GM12878 (cell line): ENCODE results near the gene C8G. TPM values are rescaled to one million over a fixed set of nuclear protein-coding genes. Genes with fewer than 3 reads are reported as not detected.

Experiments used
- ATAC-seq: fragments of 200-7000 bp; cut with Tn5 transposase; 3 replicates; pipeline ENCODE4 v1.9.1; 2020; ENCODE audit warnings: mild to moderate bottlenecking, moderate library complexity
- BruUV-seq: library from RNA; stranded (reverse); fragments of 400-500 nt; replicated peaks from 2 replicates; lab custom pipeline; 2021; lab: Mats Ljungman, UMichigan
- CTCF ChIA-PET: fragments of 300-600 bp; sonication (Branson Sonifier 250); formaldehyde crosslinking; extraction: SDS; loops from one replicate; lab custom pipeline; 2021; ENCODE audit warnings: inconsistent platforms; lab: Yijun Ruan, JAX
- POLR2A ChIA-PET: fragments of 350-600 bp; formaldehyde crosslinking; extraction: SDS; loops from one replicate; lab custom pipeline; 2021; ENCODE audit warnings: inconsistent platforms; lab: Charles Lee
- RAD21 ChIA-PET: fragments of 300-600 bp; sonication (Branson Sonifier 250); formaldehyde crosslinking; loops from one replicate; lab custom pipeline; 2023; ENCODE audit warnings: antibody characterized with exemption; ENCODE audit not compliant: unreplicated experiment; lab: Charles Lee
- SMC1A ChIA-PET: fragments of 300-600 bp; sonication (Branson Sonifier 250); formaldehyde crosslinking; loops from one replicate; lab custom pipeline; 2023; ENCODE audit not compliant: unreplicated experiment, uncharacterized antibody; lab: Charles Lee
- DNase-seq: peaks from one replicate; pipeline ENCODE4 v3.0.0-alpha.2; 2011; ENCODE audit warnings: low read depth, low spot score
- FAIRE-seq: peaks from 3 replicates; lab custom pipeline; 2011; peaks lifted over from hg19 to GRCh38; lab: Jason Lieb, UNC
- H2AFZ ChIP-seq: 2 replicates; pipeline ENCODE4 v1.6.0; 2011; ENCODE audit warnings: low read depth, low read length, control low read depth; ENCODE audit not compliant: control insufficient read depth
- H3K27ac ChIP-seq: 2 replicates; pipeline ENCODE4 v1.5.1; 2011; ENCODE audit warnings: control low read depth; ENCODE audit not compliant: control insufficient read depth, insufficient read depth
- H3K27me3 ChIP-seq, 2 experiments: replicated peaks in 1 of 2; 2 replicates each; pipeline versions ENCODE4 v1.6.0 to v1.6.1; 2011; ENCODE audit warnings: low read length in 1 of 2; ENCODE audit not compliant: control insufficient read depth in 2 of 2, insufficient read depth in 2 of 2
- H3K36me3 ChIP-seq, 2 experiments: 2 replicates each; pipeline ENCODE4 v1.5.1; 2011; ENCODE audit warnings: low read length in 1 of 2; ENCODE audit not compliant: control insufficient read depth in 2 of 2, insufficient read depth in 2 of 2
- H3K4me1 ChIP-seq: 2 replicates; pipeline ENCODE4 v1.6.1; 2011; ENCODE audit warnings: mild to moderate bottlenecking, low read length, moderate library complexity, mixed read lengths; ENCODE audit not compliant: control insufficient read depth, insufficient read depth
- H3K4me2 ChIP-seq: 2 replicates; pipeline ENCODE4 v1.6.0; 2011; ENCODE audit warnings: control low read depth; ENCODE audit not compliant: control insufficient read depth, insufficient read depth
- H3K4me3 ChIP-seq: fragments of 200-600 bp; sonication (generic); 2 replicates; pipeline ENCODE4 v1.5.1; 2016
- H3K79me2 ChIP-seq: 2 replicates; pipeline ENCODE4 v1.6.0; 2011; ENCODE audit warnings: low read length; ENCODE audit not compliant: control insufficient read depth, insufficient read depth
- H3K9ac ChIP-seq: 2 replicates; pipeline ENCODE4 v1.8.0; 2011; ENCODE audit warnings: low read length, control low read depth, mixed read lengths; ENCODE audit not compliant: control insufficient read depth, insufficient read depth
- H3K9me3 ChIP-seq: replicated peaks from 3 replicates; pipeline ENCODE4 v1.5.1; 2011; ENCODE audit warnings: mild to moderate bottlenecking, low read length; ENCODE audit not compliant: control insufficient read depth, insufficient read depth
- H4K20me1 ChIP-seq: 2 replicates; pipeline ENCODE4 v1.6.0; 2011; ENCODE audit not compliant: control insufficient read depth, insufficient read depth
- EP300 ChIP-seq, 2 experiments: fragments of 150-350 bp in 1 of 2; IDR thresholded peaks; 2 replicates each; pipeline ENCODE4 v1.6.1; 2011 to 2012; ENCODE audit warnings: low read depth in 2 of 2, low read length in 2 of 2, borderline replicate concordance in 1 of 2, improper control_type of control experiment in 1 of 2, inconsistent platforms in 1 of 2; ENCODE audit not compliant: control insufficient read depth in 1 of 2
- HDAC6 ChIP-seq: fragments of 200-600 bp; sonication (generic); IDR thresholded peaks from one replicate; pipeline ENCODE4 v1.8.0; 2017; ENCODE audit warnings: antibody characterized with exemption; ENCODE audit not compliant: unreplicated experiment
- POU2F2 ChIP-seq: IDR thresholded peaks from 3 replicates; pipeline ENCODE4 v1.6.1; 2011; ENCODE audit warnings: low read depth, mild to moderate bottlenecking, low read length, borderline replicate concordance
- RAD51 ChIP-seq: fragments of 450-650 bp; IDR thresholded peaks from 2 replicates; pipeline ENCODE4 v1.6.1; 2016; ENCODE audit warnings: moderate library complexity, mild to moderate bottlenecking, inconsistent platforms
- SUZ12 ChIP-seq: fragments of 200-600 bp; sonication (generic); IDR thresholded peaks from one replicate; pipeline ENCODE4 v1.6.1; 2018; ENCODE audit warnings: antibody characterized with exemption, mild to moderate bottlenecking; ENCODE audit not compliant: unreplicated experiment
- TCF12 ChIP-seq: IDR thresholded peaks from 2 replicates; pipeline ENCODE4 v1.6.1; 2011; ENCODE audit warnings: low read depth, mild to moderate bottlenecking, low read length
- WGBS: methylation state at CpG from one replicate; pipeline ENCODE4 v1.1.6; 2016; ENCODE audit warnings: low lambda C conversion rate; ENCODE audit not compliant: insufficient replicate concordance, insufficient coverage; ENCODE audit errors: missing lambda C conversion rate; 5-methylcytosine and 5-hydroxymethylcytosine counted together
- in situ Hi-C: fragments of 300-500 bp; cut with MboI; formaldehyde crosslinking; loops from 9 replicates; pipeline ENCODE4 v1.14.3; 2018; ENCODE audit warnings: mixed read lengths
- intact Hi-C: fragments of 100-400 bp; cut with micrococcal nuclease; formaldehyde crosslinking; loops from one replicate; pipeline ENCODE4 v1.14.2; 2022; ENCODE audit not compliant: unreplicated experiment
- polyA plus RNA-seq, 11 experiments: library from polyadenylated mRNA; depleted of rRNA in 4 of 11; unstranded in 6 of 11; stranded (reverse) in 5 of 11; fragments of >200 nt; fragmentation: Nextera tagmentation in 4 of 11; fragmentation: Illumina TruSeq in 1 of 11; extraction: Ambion mirVana in 4 of 11; extraction: Trizol in 1 of 11; gene quantifications; 1 replicate in 1 of 11; 2 replicates in 10 of 11; pipeline versions ENCODE4 v1.2.1 to v1.2.3, GENCODE V29; 2011 to 2016; ENCODE audit warnings: inconsistent platforms in 2 of 11, missing spikeins in 2 of 11, low read depth in 1 of 11
- total RNA-seq, 4 experiments: library from RNA; depleted of rRNA in 3 of 4; stranded (reverse); fragments of >200 nt in 3 of 4; fragmentation: Illumina TruSeq in 1 of 4; extraction: Trizol in 1 of 4; gene quantifications; 2 replicates each; pipeline versions ENCODE4 v1.2.1 to v1.2.3, GENCODE V29; 2013 to 2021
- TF ChIP-seq, protein P1 (sequence below): fragments of 450-650 bp; conservative IDR thresholded peaks from 2 replicates; pipeline ENCODE4 v1.6.1; 2017; ENCODE audit warnings: mild to moderate bottlenecking, moderate library complexity

C8G gene
- total and polyA plus RNA-seq, 10 of the 15 experiments (the other 5 are each of a cell fraction or from before 2014, with no cell fraction given) = 0.26 to 0.69 (median 0.50) TPM; not detected in 7

DNA sequence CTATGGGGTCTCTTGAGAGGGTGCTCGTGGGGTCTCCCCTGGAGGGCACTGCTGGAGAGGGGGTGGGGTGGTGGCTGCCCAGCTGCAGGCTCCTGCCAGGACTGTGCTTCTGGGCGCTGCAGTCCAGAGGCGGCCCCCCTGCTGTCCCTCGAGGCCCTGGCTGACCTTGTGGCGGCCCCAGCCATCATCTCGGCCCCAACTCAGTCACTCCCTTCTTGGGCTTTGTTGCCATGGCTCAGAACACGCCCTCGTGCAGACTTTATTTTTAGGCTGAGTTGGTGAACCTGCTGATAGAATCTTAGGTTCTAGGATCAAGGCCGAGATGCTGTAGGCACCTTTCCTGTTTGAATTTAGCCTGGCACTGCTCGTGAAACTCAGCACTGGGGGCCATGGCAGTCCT is 23.3 kb upstream of the C8G start:
- H3K9me3 ChIP-seq = no peaks in the 10 kb centered on the region
- POLR2A ChIA-PET = interaction anchor here (0.9 kb wide), 1 partner anchor 20 kb away, joined by 4 read pairs; no protein-coding TSS in a partner anchor
- in situ Hi-C loops = no loop called here
- no peak for TF ChIP-seq SUZ12
- TF ChIP-seq RAD51 = no peak
- no peak for TF ChIP-seq POU2F2
- TF ChIP-seq HDAC6 = no peak
- no peak for TF ChIP-seq TCF12
- TF ChIP-seq, protein P1, sequence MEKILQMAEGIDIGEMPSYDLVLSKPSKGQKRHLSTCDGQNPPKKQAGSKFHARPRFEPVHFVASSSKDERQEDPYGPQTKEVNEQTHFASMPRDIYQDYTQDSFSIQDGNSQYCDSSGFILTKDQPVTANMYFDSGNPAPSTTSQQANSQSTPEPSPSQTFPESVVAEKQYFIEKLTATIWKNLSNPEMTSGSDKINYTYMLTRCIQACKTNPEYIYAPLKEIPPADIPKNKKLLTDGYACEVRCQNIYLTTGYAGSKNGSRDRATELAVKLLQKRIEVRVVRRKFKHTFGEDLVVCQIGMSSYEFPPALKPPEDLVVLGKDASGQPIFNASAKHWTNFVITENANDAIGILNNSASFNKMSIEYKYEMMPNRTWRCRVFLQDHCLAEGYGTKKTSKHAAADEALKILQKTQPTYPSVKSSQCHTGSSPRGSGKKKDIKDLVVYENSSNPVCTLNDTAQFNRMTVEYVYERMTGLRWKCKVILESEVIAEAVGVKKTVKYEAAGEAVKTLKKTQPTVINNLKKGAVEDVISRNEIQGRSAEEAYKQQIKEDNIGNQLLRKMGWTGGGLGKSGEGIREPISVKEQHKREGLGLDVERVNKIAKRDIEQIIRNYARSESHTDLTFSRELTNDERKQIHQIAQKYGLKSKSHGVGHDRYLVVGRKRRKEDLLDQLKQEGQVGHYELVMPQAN = no peak
- TF ChIP-seq EP300 (IDR thresholded peaks at IDR 0.05; ENCODE audit: borderline replicate concordance in 1 of 2, control insufficient read depth in 1 of 2, low read depth in 2 of 2, low read length in 2 of 2) = no peak
- TF ChIP-seq, all 136 proteins: peak for 0
- H3K79me2 ChIP-seq = no peaks in the 10 kb centered on the region
- FAIRE-seq (no peak), ATAC-seq (no peak), DNase-seq (no peak)
- H3K27me3 ChIP-seq = no peaks in the 10 kb centered on the region
- intact Hi-C loops = no loop called here
- no peak overlapping the region for H3K27ac ChIP-seq
- H3K4me1 ChIP-seq = no peaks in the 10 kb centered on the region
- H4K20me1 ChIP-seq = no peaks in the 10 kb centered on the region
- ChIA-PET CTCF (no interaction called here), SMC1A (no interaction called here), RAD21 (no interaction called here)
- H2AFZ ChIP-seq = no peak overlapping the region
- BruUV-seq = no TSS peak
- 89% methylated on average over 10 of the region's 10 CpGs for WGBS
- H3K4me3 ChIP-seq = no peak overlapping the region
- peaks cover 36 to 45% of the 10 kb centered on the region in 2 experiments for H3K36me3 ChIP-seq
- H3K9ac ChIP-seq = no peak overlapping the region
- no peak overlapping the region for H3K4me2 ChIP-seq
